ENCODE measurements around the gene UNC119.

UNC119 gene

DNA sequence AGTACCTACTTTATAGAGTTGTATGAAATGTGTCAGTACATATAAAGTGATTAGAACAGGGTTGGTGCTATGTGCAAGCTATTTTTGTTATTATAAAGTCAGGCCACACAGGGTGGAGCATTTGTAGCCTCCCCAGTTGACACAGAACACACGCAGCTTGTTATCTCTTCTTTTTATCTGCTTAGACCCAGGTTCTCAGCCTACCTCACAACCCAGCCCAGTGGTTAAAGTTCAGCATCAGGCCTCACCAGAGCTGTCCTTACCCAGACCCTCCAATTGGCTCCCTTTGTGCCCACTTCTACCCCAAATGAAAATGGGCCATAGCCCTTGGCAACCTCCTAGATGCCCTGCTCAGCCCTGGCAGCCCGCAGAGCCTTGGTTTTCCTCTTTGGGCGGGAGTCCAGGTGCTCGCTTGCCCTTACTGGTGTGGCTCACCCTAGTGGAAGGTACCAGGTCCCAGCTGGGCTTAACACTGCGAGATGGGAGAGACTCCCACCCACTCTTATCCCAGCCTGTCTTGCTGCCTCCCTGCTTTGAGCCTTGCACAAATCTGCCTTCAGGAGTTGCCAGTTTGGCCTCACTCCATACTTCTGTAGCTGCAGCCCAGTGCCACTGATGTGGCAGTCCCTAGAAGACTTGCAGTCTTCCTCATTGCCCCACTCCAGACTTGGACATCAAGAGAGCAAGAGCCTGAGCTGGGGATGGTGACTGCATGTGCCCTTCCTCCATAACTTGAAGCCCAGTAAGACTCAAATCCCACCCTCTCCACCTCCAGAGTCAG lies 20.0 kb upstream of the UNC119 start:
- no peak for DNase-seq

DNA sequence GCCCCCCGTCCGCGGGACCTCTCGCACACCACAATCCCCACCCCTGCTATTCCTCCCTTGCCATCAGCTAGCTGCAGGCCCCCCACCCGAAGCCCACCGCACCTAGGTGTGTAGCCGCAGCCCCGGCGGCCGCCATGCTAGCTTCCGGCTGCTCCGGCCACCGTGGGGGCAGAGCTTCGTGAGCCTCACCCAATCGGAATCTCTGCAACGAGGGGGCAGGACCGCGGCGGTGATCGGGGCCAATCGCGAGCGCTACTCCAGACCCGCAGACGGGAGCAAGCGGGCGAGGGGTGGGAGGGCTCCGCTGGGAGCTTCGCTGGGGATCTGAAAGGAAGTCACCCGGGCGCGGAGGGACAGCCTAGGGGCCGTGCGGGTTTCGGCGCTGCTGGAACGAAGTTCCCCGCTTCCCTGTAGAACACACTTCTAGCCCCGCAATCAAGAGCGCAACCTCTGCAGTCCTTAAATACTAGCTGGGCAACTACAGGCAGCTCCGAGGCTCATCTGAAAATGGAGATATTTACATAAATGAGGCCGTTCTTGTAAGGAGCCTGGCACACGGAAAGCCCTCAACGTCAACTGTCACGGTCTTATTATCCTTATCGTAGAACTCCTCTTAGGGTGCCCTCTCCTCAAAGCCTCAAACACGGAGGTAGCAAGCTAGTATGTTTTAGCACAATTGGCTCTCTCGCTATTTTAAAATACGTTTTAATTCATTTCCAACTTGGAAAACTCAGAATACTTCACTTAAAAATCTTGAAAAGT lies 19.1 kb upstream of the UNC119 start, which contains the start of gene PIGS:
Gene PIGS, minus strand, starts transcription at position 164 of the 762 bp plus-strand sequence. Its CDS starts 28 bp downstream, at position 136.
- peak; percentile 91 for DNase-seq

DNA sequence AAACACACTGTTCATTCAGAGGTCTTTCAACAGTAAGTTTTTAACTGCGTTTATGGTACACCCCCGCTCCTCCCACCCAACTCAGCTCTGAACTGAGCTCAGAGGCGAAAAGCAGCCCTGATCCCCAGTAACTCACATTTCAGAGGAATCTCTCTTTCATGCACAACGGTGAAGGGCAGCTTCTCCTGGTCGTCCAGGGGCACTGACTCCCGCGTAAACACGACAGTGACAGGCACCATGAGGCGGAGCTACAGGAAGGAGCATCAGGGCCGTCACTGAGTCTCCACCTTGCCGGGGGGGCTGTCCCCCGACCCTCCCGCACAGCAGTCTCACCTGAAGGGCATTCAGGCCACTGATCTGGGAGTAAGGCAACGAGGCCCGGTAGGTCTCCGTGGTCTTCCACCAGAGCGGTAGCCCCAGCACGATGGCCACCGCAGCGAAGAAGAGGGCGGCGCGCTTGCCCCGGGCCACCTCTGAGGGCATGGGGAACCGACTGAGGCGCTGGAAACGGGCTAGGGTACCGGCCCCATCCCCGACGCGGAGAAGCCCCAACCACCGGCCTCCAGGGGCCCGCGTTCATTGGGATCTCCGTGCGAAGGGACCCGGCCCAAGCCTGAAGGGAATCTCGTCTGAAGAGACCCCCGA lies 18.4 kb upstream of the UNC119 start:
- no peak for DNase-seq

DNA sequence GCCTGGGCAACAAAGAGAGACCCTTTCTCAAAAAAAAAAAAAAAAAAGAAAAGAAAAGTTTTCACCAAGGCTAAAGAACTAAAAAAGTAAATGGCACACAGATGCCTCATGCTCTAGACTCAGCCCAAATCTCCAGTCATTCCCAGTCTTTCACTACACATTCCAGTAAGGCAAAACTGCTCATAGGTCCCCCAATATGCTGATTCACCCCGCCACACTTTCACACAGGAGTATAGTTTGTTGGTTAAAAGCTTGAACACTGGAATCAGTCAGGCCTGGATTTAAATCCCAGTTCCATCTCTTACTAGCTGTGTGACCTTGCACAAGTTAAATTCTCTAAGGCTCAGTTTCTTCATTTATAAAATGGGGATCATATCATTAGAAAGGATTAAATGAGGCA lies 17.0 kb upstream of the UNC119 start:
- DNase-seq: no peak

DNA sequence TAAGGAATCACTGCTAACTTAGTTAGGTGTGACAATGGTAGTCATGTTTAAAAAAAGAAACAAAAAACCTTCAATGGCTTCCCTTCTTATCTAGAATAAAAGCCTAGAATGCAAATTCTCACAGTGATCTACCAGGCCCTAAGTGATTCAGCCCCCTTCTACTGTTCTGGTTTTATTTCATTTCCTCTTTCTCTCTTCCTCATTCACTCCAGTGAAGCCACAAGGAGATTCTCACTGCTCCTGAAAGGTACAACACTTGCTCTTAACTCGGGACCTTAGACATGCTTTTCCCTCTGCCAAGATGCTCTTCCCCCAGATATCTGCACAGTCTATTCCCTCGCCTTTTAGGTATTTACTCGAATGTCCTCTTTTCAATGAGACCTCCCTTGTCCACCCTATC lies 15.2 kb upstream of the UNC119 start:
- no peak for DNase-seq

DNA sequence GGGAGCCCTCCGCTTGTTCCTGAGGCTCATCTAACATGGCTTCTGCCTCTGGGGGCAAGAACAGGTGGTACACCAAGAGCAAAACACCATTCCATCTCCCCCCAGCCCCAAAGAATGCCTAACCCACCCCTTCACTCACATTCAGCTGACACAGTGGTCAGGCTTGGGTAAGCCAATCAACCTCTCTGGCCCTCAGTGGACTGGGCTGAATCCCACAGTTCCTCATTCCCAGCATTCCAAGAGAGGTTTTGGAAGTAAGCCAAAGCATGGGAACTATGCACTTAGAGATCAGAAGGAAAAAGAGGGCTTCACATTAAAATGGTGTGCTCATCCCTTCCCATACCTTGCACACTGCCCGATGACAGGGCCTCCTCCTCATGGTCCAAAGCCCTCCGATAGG lies 11.1 kb upstream of the UNC119 start:
- no peak for DNase-seq

DNA sequence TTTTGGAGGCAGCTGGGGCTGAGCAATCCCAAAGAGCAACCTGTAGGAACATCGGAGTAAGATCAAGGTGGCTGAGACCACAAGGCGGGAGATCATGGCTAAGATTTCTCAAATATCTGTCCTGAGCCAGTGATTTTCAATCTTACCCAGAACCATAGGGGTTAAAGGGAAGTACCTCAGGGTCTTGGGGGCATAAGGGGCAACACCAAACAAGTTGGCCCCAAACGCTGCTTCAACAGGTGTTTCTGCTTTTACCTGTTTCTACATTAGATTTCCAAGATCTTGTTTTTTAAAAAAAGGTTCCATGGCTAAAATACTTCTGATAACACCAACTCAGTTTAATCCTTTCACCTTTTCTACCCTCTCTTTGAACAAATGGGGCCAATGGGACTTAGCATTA lies 2.6 kb upstream of the UNC119 start:
- DNase-seq: no peak

DNA sequence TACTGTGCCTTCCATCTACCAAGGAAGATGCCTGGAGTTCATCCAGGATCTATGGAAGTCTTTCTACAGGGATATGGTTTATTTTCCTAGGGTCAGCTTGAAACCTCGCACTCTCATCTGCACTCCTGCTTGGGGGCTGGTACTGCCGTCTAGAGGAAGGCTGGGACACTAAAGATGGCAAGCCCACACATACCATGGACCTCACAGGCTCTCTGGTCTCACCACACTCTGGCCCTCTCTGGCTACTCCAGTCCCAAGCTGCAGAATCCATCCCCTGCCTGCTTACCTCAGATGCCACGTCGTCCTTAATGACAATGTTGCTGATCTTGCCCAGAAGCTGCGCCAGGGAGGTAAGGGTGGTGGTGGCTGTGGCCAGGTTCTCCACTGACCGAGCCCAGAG lies 2.1 kb upstream of the UNC119 start:
- no peak for DNase-seq

DNA sequence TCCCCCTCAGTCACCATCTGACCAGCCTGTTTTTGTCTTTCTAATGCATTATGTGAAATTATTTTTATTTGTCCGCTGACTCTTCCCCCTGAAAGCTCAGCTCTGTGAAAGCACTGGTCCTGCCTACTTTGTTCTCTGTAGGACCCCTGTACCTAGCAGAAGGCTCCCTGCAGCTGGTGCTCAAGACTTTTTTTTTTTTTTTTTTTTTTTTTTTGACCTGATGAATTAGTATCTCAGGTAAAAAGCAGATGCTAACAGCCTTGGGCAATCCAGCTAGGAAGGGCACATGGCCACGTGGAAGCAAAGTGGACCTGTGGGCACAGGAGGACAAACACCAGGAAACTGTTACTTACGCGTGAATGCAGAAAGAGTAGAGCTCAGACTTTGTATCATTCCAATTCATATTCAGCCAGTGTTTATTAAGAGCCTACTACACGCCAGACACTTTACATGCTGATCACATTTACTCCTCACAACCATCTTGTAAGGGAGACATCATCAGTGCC lies 629 bp upstream of the UNC119 start:
- DNase-seq: no peak

DNA sequence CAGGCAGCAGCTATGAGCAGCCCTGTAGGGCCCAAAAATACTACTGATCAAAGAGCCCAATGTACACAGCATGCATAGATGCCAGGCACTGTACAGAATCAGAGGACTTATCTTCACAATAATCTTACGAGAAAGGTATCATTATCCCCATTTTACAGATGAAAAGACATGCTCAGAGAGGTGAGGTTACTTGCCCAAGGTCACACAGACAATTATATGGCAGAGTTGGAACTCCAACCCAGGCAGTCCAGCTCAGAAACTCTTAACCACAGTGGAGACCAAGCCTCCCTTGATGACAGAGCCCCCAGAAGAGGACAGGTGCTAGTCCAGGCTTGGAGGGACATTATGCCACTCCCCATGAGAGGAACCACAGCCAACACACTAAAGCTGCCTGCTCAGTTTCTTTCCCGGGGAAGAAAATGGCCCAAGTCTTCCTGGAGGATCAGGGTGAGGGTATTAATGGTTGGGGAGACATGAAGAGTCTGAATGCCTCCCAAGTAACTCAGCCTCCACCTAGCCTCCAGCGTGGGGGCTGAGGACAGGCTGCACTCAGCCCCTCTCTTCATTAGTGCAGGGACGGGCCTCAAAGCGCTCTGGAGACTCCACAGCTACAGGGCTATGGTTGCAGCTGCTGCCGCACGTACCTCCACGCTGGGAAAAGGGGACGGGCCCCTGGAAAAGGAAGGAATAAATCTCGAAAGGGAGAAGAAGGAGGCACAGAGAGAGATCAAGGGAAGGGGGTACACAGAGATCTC lies 826 bp downstream of the UNC119 start:
- no peak for DNase-seq

DNA sequence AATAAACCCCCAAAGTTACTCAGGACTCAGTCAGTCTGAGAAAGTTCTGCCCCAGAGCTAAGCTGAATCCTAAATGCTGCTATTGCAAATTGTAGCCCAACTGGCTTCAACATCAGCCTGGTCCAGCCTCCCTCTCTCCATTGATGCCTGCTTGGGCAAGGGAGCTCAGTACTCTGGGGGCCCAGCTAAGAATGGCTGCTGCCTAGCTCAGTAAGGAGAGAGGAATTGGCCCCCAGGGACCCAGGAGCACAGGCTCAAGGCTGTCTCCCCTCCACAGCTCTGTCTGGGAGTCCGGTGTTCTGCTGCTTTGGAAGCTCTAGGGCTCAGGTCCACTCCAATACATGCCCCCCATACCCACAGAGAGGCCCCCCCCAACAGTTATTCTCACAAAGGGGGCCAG lies 1.6 kb downstream of the UNC119 start:
- DNase-seq: no peak

DNA sequence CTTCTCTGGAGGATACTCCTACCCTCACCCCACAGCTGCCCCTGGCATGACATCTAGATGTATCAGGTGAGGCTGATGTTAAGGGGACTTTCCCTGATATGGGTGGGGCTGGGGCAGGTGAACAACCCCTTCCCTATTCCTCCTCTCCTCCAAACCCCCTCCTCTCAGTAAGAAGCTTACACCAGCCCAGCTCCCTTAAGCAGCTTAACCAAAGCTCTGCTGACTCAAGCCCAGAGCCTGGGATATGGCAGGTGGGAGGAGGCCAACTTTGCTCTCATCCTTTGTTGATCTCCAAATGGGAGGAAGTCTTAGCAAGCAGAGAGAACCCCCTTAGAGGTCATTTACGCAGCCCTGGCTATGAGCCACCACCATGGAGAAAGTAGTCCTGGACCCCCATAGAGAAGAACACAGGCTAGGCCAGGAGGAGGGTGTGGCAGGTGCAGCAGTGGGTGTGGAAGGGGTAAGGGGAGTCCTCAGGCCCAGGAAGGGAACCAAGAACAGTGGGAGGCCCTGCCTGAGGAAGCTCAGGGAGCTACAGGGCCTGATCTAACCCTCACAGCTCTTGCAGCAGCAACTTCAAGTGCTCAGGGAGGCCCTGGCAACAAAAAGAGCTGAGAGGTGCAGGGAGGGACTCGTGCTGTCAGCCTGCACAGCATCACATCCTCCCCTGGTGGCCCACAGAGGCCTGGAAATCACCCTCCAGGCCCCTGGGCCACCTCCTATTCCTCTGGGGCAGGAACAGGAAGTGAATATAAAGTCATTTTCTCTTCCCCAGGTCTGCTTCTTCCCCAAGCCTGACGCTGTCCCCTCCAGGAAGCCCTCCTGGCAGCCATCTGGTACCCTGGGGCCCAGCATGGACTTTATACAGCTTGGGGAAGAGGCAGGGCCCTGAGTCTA lies 2.9 kb downstream of the UNC119 start:
- no peak for DNase-seq

DNA sequence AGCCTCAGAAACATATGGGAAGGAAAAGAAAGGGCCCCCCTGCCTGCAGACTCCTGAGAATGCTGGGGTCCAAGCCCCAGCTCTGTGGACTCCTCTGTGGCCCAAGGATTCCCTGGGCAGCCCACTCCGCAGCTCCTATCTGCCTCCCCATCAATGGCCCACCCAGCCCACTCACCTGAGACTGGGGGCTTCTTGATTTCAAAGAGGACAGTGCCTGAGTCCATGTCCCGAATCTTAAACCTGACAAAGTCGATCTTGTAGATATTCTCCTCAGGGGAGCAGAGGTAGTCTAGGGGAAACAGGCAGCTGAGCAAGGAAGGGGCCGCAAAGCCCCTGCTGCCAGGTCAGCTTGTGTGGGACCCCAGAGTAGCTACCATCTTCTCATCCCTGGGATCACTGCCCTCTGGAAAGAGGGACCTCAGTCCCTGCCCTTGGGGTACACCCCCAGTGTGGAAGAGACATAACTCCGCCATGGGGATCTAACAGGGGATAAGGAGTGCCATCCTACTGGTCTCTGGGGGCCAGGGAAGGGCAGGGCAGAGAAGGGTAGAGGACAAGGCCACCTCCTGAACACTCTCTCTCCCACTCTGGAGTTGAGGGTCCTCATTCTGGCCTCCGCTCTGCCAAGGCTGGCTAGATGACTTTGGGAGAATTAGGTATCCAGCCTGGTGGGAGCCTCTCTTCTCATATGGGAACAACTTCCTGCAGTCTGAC lies 3.9 kb downstream of the UNC119 start:
- DNase-seq: no peak

DNA sequence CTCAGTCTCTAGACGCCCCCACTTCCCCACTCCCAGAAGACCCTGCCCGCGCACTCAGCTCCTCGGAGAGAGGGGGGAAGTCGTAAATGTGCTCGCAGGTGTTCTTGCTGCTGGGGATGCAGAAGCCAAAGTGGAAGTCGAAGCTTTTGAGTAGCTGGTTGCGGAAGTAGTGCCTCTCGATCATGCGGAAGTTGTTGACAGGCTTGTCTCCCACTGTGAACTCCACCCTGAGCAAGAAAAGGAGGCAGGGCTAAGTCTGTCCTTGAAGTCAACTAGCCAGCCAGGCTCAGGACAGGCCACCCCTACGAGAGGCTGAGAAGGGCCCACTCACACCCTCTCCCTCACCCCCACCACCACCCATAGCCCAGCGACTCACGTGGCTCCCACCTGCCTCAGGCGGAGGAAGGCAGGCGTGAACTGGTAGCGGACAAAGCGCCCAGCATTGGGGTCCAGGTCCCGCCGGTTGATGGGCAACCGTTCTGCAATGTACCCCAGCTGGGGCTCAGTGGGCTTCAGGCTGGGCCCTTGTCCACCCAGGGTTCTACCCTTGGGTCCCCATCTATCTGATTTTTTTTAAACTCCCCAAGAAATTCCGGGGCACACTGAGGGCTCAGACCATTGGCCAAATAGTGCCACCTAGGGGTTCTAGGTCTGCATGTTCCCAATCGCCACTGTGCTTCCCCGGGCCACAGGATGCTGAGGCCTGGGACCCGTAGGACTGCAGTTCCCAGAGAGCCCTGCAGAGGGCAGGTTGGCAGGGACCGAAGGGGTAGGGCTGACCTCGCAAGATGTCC lies 4.6 kb downstream of the UNC119 start:
- DNase-seq: peak; percentile 49

DNA sequence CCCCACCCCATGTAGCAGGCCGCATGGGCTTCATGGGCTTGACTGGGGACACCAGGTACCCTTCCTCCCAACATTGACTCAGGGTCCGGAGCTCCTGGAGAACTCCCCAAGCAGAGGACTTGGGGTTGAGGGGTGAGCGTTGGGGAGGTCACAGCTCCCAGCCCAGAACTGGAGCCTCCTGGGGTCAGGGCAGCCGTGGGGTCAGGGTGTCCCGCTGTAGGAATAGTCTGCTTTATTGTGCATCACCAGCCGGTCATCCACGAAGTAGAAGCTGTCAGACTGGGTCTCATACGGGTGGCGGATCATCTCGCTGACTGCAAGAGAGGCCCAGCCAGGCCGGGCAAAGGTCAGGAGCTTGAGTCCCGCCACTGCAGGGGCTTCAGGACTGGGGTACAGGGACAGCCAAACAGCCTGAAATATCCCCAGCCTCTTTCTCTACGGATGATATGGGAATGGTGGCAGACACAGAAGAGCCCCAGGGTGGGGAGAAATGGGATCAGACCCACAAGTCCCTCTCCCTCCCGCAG lies 5.3 kb downstream of the UNC119 start:
- no peak for DNase-seq

DNA sequence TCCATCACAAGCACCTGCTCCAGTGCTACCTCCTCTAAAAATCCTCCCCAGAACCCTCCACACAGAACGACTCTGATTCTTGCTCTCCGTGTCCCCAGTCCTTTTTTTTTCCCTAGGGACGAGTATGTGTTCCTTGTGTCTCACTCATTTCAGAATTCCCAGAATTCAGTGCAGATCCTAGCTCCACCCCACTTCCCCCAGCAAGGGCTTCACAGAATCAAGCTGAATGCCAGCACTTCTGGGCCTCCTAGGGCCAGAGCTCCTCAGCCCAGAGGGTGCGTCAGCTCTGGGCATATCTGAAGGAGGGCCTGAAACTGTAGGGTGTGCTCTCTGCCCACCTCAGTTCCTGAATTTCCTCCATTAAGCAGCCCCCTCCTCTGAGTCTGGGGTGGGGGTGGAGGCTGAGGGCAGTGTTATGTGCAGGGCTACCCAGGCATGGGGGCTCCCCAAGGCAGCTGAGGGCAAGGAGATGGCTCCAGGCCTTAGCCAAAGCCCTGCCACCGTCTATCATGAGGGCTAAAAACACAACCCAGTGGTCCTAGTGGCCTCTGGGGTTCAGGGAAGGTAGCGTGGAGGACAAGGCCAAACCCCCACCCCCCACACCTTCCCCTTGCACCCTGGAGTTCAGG lies 6.5 kb downstream of the UNC119 start:
- no peak for DNase-seq

DNA sequence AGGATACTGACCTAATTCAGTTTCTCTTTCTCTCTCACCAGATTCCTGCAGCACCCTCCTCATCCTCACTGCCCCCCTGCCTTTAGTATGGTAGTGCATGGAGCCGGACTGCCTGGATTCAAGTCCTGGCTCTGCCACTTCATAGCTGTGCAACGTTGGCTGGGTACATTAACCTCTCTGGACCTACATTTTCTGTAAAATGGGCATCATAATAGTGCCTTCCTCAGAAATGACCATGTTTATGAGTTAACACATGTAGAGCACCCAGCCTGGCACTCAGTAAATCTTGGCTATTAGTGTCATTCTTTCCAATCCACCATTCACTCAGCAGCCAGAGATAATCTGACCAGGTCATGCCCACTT lies 7.3 kb downstream of the UNC119 start:
- DNase-seq: no peak

DNA sequence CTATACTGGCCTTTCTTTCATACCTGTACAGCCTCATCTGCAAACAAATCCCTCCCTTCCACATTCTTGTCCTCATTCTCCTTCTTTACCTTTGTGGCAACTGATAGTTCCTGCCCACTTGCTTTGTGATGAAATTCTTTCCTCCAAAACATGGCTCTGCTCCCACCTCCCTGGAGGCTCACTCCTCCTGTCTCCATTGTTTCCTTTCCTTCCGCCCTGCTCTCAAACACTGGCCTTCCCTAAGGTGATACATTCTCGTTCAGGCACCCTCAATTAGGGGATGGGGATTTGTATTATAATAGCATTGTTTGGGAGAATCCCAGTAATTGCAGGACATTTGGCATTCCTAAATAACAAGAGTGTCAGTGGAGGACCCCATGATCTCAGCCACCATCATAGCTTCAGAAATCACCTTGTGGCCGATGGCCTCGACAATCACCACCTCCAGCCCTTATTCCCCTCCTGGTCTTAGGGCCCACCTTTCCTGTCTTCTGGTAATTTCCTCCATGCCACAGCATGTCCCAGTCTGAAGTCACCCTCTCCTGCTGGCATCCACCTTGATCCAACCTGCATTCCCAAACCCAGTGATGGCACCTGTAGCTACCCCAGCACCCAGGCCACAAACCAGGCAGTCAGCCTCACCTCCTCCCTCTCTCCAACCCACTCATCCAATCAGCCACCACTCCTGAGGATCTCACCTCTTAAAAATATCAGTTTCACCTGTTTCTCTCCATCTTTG lies 7.9 kb downstream of the UNC119 start:
- no peak for DNase-seq

DNA sequence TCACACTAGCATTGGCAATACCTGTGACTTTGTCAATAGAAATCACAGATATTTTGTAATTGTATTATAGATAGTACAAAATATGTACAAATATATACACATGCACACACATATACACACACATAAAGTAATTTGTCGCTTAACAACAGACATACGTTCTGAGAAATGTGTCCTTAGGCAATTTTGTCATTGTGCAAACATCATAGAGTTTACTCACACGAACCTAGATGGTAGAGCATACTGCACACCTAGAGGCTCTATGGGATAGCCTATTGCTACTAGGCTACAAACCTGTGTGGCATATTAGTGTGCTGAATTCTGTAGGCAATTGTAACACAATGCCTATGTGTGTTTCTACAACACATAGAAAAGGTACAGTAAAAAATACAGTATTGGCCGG lies 11.0 kb downstream of the UNC119 start:
- DNase-seq: no peak
